ENCODE measurements around the gene STAM2. TPM values are rescaled to one million over a fixed set of nuclear protein-coding genes. Genes with fewer than 3 reads are reported as not detected.

The STAM2 gene
- polyA plus RNA-seq, 1 experiment, result 38.0 TPM

GRCh38 chr2:152219077-152219828, 43.7 kb upstream of the STAM2 start:
- Histone ChIP-seq H3K27ac (ENCODE audit: low read depth, low read length) (no peak overlapping the region), H3K27me3 (ENCODE audit: control insufficient read depth, insufficient read depth, low read length) (no peaks in the 10 kb centered on the region), H3K4me3 (ENCODE audit: low read depth, low read length) (no peak overlapping the region), H3K9me3 (ENCODE audit: control insufficient read depth, insufficient read depth, low read length) (no peaks in the 10 kb centered on the region)
- ChIA-PET POLR2A (no interaction called here), CTCF (interaction anchor here (0.5 kb wide), 1 partner anchor 27 kb away, joined by 3 read pairs; no protein-coding TSS in a partner anchor)
- no peak for DNase-seq (ENCODE audit: low read depth, low spot score)
- no peak for TF ChIP-seq CTCF (IDR thresholded peaks at IDR 0.05; ENCODE audit: low read depth, low read length)

DNA sequence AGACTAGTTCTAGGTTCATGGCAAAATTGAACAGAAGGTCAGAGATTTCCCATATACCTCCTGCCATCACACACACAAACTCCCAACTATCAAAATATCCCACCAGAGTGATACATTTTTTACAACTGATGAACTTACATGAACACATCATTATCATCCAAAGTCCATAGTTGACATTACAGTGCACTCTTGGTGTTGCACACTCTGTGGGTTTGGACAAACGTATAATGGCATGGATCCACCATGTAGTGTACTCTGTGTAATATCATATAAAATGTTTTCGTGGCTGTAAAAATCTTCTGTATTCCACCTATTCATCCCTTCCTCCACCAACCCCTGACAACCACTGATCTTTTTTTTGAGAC, 25.9 kb upstream of the STAM2 start:
- H3K9me3 ChIP-seq (ENCODE audit: control insufficient read depth, insufficient read depth, low read length), result no peaks in the 10 kb centered on the region
- POLR2A ChIA-PET, result interaction anchor here (0.7 kb wide), 1 partner anchor 273 kb away, joined by 3 read pairs; no protein-coding TSS in a partner anchor
- no peak overlapping the region for H3K4me3 ChIP-seq (ENCODE audit: low read depth, low read length)
- no peak for TF ChIP-seq CTCF (IDR thresholded peaks at IDR 0.05; ENCODE audit: low read depth, low read length)
- no peak for DNase-seq (ENCODE audit: low read depth, low spot score)
- no peaks in the 10 kb centered on the region for H3K27me3 ChIP-seq (ENCODE audit: control insufficient read depth, insufficient read depth, low read length)
- CTCF ChIA-PET, result interaction anchor here (2.4 kb wide), 1 partner anchor 434 kb away, joined by 16 read pairs; no protein-coding TSS in a partner anchor
- no peak overlapping the region for H3K27ac ChIP-seq (ENCODE audit: low read depth, low read length)

GRCh38 chr2:152200565-152201465, 25.3 kb upstream of the STAM2 start:
- Histone ChIP-seq H3K4me3 (ENCODE audit: low read depth, low read length) (peak overlapping the region; percentile 46), H3K27ac (ENCODE audit: low read depth, low read length) (peak overlapping the region; percentile 76), H3K27me3 (ENCODE audit: control insufficient read depth, insufficient read depth, low read length) (no peaks in the 10 kb centered on the region), H3K9me3 (ENCODE audit: control insufficient read depth, insufficient read depth, low read length) (no peaks in the 10 kb centered on the region)
- ChIA-PET POLR2A (interaction anchor here (0.7 kb wide), 1 partner anchor 273 kb away, joined by 3 read pairs; no protein-coding TSS in a partner anchor), CTCF (interaction anchor here (0.7 to 2.4 kb wide), 5 partner anchors 11 to 435 kb away, joined by 3 to 16 read pairs (median 3); no protein-coding TSS in a partner anchor)
- DNase-seq (ENCODE audit: low read depth, low spot score), result peak; percentile 86
- no peak for TF ChIP-seq CTCF (IDR thresholded peaks at IDR 0.05; ENCODE audit: low read depth, low read length)

- H3K9me3 ChIP-seq (ENCODE audit: control insufficient read depth, insufficient read depth, low read length), result no peaks in the 10 kb centered on the region
- no peaks in the 10 kb centered on the region for H3K27me3 ChIP-seq (ENCODE audit: control insufficient read depth, insufficient read depth, low read length)
- DNase-seq (ENCODE audit: low read depth, low spot score), result no peak
- POLR2A ChIA-PET, result no interaction called here
- CTCF ChIA-PET, result interaction anchor here (0.7 to 2.4 kb wide), 5 partner anchors 11 to 436 kb away, joined by 3 to 16 read pairs (median 3); no protein-coding TSS in a partner anchor
- no peak overlapping the region for H3K27ac ChIP-seq (ENCODE audit: low read depth, low read length)
- H3K4me3 ChIP-seq (ENCODE audit: low read depth, low read length), result no peak overlapping the region
- no peak for TF ChIP-seq CTCF (IDR thresholded peaks at IDR 0.05; ENCODE audit: low read depth, low read length)
These were observed 24.5 kb upstream of the STAM2 start for GRCh38 chr2:152200101-152200500.

Data from AG04450 (cell line).